Measurements from ENCODE around the gene HIVEP3.
A peak's percentile ranks its signal among the peaks of the same experiment; 100 is the strongest.

The HIVEP3 gene

DNA sequence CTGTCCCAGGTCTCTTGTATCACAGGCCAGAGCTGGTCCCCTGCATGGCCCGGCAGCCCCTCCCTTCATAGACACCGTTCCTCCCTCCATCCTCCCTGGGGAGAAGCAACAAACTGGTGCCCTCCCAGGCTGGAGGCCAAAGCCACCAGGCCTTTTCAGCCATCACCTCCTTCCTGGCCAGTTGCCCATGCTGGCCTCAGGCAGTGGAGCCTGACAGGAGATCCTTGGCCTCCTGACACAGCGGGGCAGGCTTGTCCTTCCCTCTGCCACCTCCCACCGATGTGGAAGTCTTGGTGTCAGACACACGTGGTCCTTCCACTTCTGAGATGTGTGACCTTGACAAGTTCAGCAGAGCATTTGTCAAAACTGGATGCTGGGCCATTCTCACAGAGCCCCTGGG, 206.0 kb downstream of the HIVEP3 start:
- H3K27ac ChIP-seq: peak overlapping the region in 6 of 11 experiments; percentile 5 to 61 (median 31); a peak in 10 of 22 replicates
- no peak overlapping the region for H3K4me3 ChIP-seq
- peak overlapping the region in 6 of 11 experiments; percentile 4 to 49 (median 30); a peak in 9 of 22 replicates for H3K9ac ChIP-seq
- no peaks in the 10 kb centered on the region for H3K9me3 ChIP-seq (replicated peaks in 1 of 11)
- TF ChIP-seq Cebpa-rat (IDR thresholded peaks at IDR 0.05): no peak
- peaks cover 67 to 97% (median 91%) of the 10 kb centered on the region in 10 experiments for H3K4me1 ChIP-seq
- no peaks in the 10 kb centered on the region for H4K20me1 ChIP-seq
- H3K27me3 ChIP-seq: peaks cover 0 to 7% (median 3%) of the 10 kb centered on the region in 11 experiments; a peak in 14 of 22 replicates
- peak overlapping the region; percentile 32 to 93 (median 80) for H3K4me2 ChIP-seq
- no peaks in the 10 kb centered on the region for H3K36me3 ChIP-seq

DNA sequence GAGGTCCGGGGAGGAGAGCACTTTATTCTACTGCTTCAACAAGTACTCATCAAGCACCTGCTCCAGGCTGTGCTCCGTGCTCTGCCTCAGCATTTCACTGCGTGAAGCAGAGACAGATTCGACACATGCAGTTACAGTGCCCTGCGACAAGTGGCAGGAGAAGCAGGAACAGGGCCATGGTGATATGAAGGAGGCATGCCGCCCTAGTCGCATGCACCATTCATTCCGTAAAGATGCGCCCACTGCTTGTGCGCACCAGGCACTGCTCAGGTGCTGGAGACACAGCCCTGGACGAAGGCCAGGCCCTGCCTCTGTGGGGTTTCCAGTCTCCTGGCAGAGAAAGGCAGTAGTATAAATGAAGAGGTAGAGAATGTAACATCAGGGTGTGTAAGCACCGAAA, 206.6 kb downstream of the HIVEP3 start:
- Histone ChIP-seq H3K9me3 (replicated peaks in 1 of 11) (no peaks in the 10 kb centered on the region), H3K27ac (peak overlapping the region in 5 of 11 experiments; percentile 5 to 61 (median 37); a peak in 6 of 22 replicates), H3K36me3 (no peaks in the 10 kb centered on the region), H3K4me2 (peak overlapping the region in 10 of 11 experiments; percentile 32 to 93 (median 81); a peak in 20 of 22 replicates), H4K20me1 (no peaks in the 10 kb centered on the region), H3K9ac (peak overlapping the region in 4 of 11 experiments; percentile 4 to 49 (median 36); a peak in 5 of 22 replicates), H3K4me1 (peaks cover 72 to 99% (median 97%) of the 10 kb centered on the region in 10 experiments), H3K4me3 (no peak overlapping the region), H3K27me3 (peaks cover 5 to 13% (median 9%) of the 10 kb centered on the region in 11 experiments; a peak in 20 of 22 replicates)
- no peak for TF ChIP-seq Cebpa-rat (IDR thresholded peaks at IDR 0.05)

DNA sequence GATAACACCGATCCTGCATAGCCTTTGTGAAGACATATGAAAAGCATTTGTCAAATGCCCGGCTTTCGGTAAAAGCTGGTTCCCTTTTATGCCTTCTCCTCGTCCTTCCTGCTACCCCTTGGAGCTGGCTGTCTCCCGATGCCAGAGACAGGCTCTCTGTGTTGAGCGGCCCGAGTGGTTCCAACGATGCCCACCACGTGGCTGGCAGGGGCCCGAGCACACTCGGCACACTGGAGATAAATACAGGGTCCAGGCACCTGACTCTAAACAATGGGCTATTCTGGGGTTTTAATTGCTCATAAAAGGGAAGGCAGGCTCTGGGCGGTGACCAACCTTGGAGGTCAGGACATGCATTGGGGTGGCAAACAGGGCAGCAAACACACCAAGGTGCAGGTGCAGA, 207.1 kb downstream of the HIVEP3 start:
- Histone ChIP-seq H3K36me3 (no peaks in the 10 kb centered on the region), H3K4me3 (no peak overlapping the region), H3K9ac (no peak overlapping the region), H3K4me2 (peak overlapping the region in 8 of 11 experiments; percentile 55 to 93 (median 84); a peak in 14 of 22 replicates), H3K9me3 (replicated peaks in 1 of 11) (no peaks in the 10 kb centered on the region), H4K20me1 (no peaks in the 10 kb centered on the region), H3K27ac (no peak overlapping the region), H3K4me1 (peaks cover 70 to 100% (median 100%) of the 10 kb centered on the region in 10 experiments), H3K27me3 (peaks cover 10 to 18% (median 14%) of the 10 kb centered on the region in 11 experiments; a peak in 21 of 22 replicates)
- TF ChIP-seq Cebpa-rat (IDR thresholded peaks at IDR 0.05): no peak

DNA sequence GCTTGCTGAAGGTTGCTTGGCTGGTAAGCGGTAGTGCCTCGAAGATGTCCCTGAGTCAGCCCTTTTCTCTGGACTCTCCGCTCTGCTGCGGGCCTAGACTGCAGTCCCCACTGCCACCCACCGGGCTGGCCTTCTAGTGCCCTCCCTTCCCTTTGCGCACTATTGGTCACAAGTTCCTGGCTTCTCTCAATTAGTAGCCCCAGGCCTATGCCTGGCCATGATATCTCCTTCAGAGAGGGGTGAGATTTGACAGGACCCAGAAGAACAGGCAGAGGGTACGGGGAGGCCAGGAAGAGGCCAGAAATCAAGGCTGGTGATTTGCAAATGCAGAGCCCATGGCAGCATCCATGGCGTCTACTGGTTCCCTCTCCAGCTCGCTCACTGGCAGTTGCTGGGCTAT, 207.7 kb downstream of the HIVEP3 start:
- Histone ChIP-seq H3K4me3 (no peak overlapping the region), H3K4me1 (peaks cover 64 to 97% (median 95%) of the 10 kb centered on the region in 10 experiments), H3K27me3 (peaks cover 12 to 24% (median 20%) of the 10 kb centered on the region in 11 experiments; a peak in 21 of 22 replicates), H3K27ac (peak overlapping the region in 4 of 11 experiments; percentile 12 to 73 (median 68); a peak in 5 of 22 replicates), H3K4me2 (peak overlapping the region in 9 of 11 experiments; percentile 77 to 93 (median 85); a peak in 18 of 22 replicates), H4K20me1 (no peaks in the 10 kb centered on the region), H3K36me3 (no peaks in the 10 kb centered on the region), H3K9me3 (replicated peaks in 1 of 11) (no peaks in the 10 kb centered on the region), H3K9ac (no peak overlapping the region)
- no peak for TF ChIP-seq Cebpa-rat (IDR thresholded peaks at IDR 0.05)

DNA sequence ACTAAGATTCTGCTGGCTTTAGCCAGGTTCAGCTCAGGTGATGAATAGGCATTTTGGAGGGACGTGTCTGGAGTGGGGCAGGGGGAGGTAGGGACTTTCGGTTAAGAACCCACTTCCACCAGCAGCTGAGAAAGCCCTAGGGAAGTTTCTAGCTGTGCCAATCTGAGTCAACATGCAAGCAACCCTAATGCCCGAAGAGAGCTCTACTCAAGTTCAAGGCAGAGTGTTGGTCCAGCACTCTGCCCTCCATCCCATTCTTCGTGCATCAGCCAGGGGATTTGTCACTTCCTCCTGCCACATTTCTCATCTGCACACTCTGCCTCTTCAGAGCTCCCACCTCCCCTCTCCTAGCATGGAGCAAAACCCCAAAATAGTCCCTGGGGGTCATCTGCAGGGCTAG, 208.8 kb downstream of the HIVEP3 start:
- Histone ChIP-seq H3K9ac (peak overlapping the region in 5 of 11 experiments; percentile 4 to 42 (median 16); a peak in 4 of 22 replicates), H3K27me3 (peaks cover 12 to 27% (median 20%) of the 10 kb centered on the region in 11 experiments; a peak in 21 of 22 replicates), H3K27ac (peak overlapping the region in 10 of 11 experiments; percentile 1 to 73 (median 55); a peak in 19 of 22 replicates), H4K20me1 (no peaks in the 10 kb centered on the region), H3K9me3 (replicated peaks in 1 of 11) (no peaks in the 10 kb centered on the region), H3K36me3 (no peaks in the 10 kb centered on the region), H3K4me2 (peak overlapping the region; percentile 77 to 93 (median 85)), H3K4me1 (peaks cover 53 to 86% (median 84%) of the 10 kb centered on the region in 10 experiments), H3K4me3 (peak overlapping the region in 1 of 10 experiments; percentile 28; a peak in 1 of 20 replicates)
- TF ChIP-seq Cebpa-rat (IDR thresholded peaks at IDR 0.05): no peak

DNA sequence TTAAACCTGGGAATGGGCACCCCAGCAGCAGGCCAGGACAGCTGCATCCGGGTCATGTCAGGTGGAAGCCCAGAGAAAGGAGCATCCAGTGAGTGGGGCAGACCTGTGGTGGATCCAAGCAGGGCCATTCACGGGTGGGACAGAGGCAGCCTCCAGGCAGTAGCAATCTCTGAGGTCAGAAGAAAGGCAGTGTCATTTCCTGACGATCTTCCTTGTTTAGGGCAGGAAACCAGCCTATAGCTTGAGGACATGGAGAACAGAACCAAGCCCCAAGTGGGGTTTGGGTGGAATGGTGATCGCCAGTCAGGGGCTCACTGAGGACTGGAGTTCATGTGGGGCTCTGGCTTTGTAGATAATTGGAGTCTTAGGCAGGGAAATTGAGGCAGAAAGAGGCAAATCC, 209.4 kb downstream of the HIVEP3 start:
- no peaks in the 10 kb centered on the region for H4K20me1 ChIP-seq
- peak overlapping the region in 10 of 11 experiments; percentile 1 to 73 (median 55); a peak in 19 of 22 replicates for H3K27ac ChIP-seq
- peak overlapping the region; percentile 77 to 93 (median 85) for H3K4me2 ChIP-seq
- peak overlapping the region in 5 of 11 experiments; percentile 4 to 42 (median 16); a peak in 5 of 22 replicates for H3K9ac ChIP-seq
- peaks cover 12 to 27% (median 20%) of the 10 kb centered on the region in 11 experiments; a peak in 21 of 22 replicates for H3K27me3 ChIP-seq
- no peaks in the 10 kb centered on the region for H3K36me3 ChIP-seq
- H3K4me1 ChIP-seq: peaks cover 52 to 81% (median 79%) of the 10 kb centered on the region in 10 experiments
- no peak for TF ChIP-seq Cebpa-rat (IDR thresholded peaks at IDR 0.05)
- peak overlapping the region in 1 of 10 experiments; percentile 28; a peak in 1 of 20 replicates for H3K4me3 ChIP-seq
- no peaks in the 10 kb centered on the region for H3K9me3 ChIP-seq (replicated peaks in 1 of 11)

DNA sequence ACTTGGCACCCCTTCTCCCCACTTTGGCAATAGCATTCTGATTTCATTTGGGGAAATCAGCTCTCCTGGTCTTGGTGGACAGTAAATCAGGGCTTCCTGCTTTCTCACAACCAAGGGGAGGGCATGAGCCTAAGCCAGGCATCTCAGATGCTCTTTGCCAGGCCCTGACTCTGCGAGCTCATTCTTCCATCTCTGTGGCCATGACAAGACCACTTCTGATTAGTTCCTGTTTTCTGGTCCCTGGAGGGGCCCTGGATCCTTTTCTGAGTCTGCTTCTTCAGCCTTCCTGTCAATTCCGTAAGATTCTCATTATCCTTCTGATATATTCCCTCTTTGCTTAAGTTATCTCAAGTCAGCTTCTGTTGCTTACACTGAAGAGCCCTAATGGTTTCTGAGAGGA, 210.4 kb downstream of the HIVEP3 start:
- no peak for TF ChIP-seq Cebpa-rat (IDR thresholded peaks at IDR 0.05)
- peak overlapping the region in 8 of 11 experiments; percentile 31 to 73 (median 60); a peak in 11 of 22 replicates for H3K27ac ChIP-seq
- no peaks in the 10 kb centered on the region for H3K9me3 ChIP-seq (replicated peaks in 1 of 11)
- H3K4me1 ChIP-seq: peaks cover 52 to 75% (median 69%) of the 10 kb centered on the region in 10 experiments
- no peaks in the 10 kb centered on the region for H4K20me1 ChIP-seq
- no peak overlapping the region for H3K4me3 ChIP-seq
- H3K4me2 ChIP-seq: peak overlapping the region; percentile 77 to 93 (median 85)
- H3K9ac ChIP-seq: peak overlapping the region in 1 of 11 experiments; percentile 7; a peak in 1 of 22 replicates
- no peaks in the 10 kb centered on the region for H3K36me3 ChIP-seq
- H3K27me3 ChIP-seq: peaks cover 12 to 27% (median 20%) of the 10 kb centered on the region in 11 experiments; a peak in 21 of 22 replicates

DNA sequence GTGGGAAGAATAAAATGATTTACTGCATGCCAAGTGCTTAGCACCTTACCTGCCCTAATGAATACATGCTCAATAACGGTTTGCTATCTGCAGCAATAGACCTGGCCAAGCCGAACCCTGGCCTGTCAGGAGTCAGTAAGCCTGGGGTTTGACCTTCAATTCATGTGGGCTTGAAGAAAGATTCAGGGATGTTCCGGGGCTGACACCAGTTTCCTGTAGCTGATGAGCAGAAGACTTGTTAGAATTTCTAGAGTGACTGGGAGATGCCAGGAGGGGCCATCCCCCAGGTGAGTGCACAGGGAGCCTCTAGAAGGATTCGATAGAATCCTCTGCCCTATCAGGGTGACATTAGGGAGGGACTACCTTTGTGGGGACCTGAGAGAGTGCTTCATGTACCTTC, 210.9 kb downstream of the HIVEP3 start:
- TF ChIP-seq Cebpa-rat (IDR thresholded peaks at IDR 0.05): no peak
- Histone ChIP-seq H3K9ac (no peak overlapping the region), H4K20me1 (no peaks in the 10 kb centered on the region), H3K27me3 (peaks cover 12 to 27% (median 20%) of the 10 kb centered on the region in 11 experiments; a peak in 21 of 22 replicates), H3K27ac (peak overlapping the region in 4 of 11 experiments; percentile 21 to 73 (median 62); a peak in 7 of 22 replicates), H3K4me3 (no peak overlapping the region), H3K4me1 (peaks cover 46 to 69% (median 64%) of the 10 kb centered on the region in 10 experiments), H3K36me3 (no peaks in the 10 kb centered on the region), H3K9me3 (replicated peaks in 1 of 11) (no peaks in the 10 kb centered on the region), H3K4me2 (peak overlapping the region; percentile 77 to 93 (median 85))

DNA sequence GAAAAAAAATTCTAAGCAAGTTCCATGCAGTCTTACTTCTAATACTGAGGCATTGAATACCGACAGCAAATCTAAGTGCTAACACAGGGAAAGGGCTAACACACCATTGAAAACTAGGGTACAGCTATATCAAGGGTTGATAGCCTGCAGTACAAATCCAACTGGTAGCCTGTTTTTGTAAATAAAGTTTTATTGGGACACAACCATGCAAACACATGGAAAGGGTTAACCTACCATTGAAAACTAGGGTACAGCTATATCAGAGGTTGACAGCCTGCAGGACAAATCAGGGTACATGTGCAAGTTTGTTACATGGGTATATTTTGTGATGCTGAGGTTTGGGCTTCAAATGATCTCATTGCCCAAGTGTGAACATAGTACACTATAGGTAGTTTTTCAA, 212.9 kb downstream of the HIVEP3 start:
- H3K27ac ChIP-seq: no peak overlapping the region
- H3K4me2 ChIP-seq: no peak overlapping the region
- H3K9ac ChIP-seq: no peak overlapping the region
- H3K4me3 ChIP-seq: no peak overlapping the region
- peaks cover 34 to 49% (median 44%) of the 10 kb centered on the region in 10 experiments for H3K4me1 ChIP-seq
- TF ChIP-seq Cebpa-rat (IDR thresholded peaks at IDR 0.05): no peak
- no peaks in the 10 kb centered on the region for H4K20me1 ChIP-seq
- peaks cover 12 to 27% (median 20%) of the 10 kb centered on the region in 11 experiments; a peak in 21 of 22 replicates for H3K27me3 ChIP-seq
- no peaks in the 10 kb centered on the region for H3K36me3 ChIP-seq
- H3K9me3 ChIP-seq (replicated peaks in 1 of 11): no peaks in the 10 kb centered on the region
